Urothelium cell line (cell line): Measurements from ENCODE around the gene PCSK1.

Experiments used
- DNase-seq: peaks from one replicate; pipeline ENCODE4 v3.0.0; 2011; ENCODE audit warnings: low spot score, mixed read lengths
- FAIRE-seq: peaks from 2 replicates; lab custom pipeline; 2011; peaks lifted over from hg19 to GRCh38; lab: Jason Lieb, UNC

PCSK1 gene

GRCh38 chr5:96433066-96433447 is at the start of gene PCSK1:
TSS of gene PCSK1 (minus strand) at chr5:96433248. CDS start at chr5:96433042, 206 bp downstream.
- DNase-seq = no peak
- FAIRE-seq = no peak

DNA sequence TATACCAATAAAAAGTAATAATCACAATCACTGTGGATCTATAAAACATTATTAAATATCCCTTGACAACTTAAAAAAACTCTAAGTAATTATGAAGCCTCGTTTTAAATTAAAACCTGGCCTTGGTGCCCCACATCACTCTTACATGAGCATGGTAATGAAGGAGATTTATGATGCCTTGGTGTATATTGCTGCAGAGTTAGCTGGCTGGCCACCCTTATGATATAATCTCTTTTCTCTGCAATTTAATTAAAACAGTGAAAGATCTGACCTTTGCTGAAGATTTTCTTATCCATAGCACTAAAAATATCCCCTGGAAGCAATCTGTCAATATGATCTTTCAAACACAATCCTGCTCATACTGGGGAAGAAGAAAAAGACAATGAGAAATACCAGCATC is 48.8 kb upstream of the PCSK1 start:
- DNase-seq = no peak
- no peak for FAIRE-seq

DNA sequence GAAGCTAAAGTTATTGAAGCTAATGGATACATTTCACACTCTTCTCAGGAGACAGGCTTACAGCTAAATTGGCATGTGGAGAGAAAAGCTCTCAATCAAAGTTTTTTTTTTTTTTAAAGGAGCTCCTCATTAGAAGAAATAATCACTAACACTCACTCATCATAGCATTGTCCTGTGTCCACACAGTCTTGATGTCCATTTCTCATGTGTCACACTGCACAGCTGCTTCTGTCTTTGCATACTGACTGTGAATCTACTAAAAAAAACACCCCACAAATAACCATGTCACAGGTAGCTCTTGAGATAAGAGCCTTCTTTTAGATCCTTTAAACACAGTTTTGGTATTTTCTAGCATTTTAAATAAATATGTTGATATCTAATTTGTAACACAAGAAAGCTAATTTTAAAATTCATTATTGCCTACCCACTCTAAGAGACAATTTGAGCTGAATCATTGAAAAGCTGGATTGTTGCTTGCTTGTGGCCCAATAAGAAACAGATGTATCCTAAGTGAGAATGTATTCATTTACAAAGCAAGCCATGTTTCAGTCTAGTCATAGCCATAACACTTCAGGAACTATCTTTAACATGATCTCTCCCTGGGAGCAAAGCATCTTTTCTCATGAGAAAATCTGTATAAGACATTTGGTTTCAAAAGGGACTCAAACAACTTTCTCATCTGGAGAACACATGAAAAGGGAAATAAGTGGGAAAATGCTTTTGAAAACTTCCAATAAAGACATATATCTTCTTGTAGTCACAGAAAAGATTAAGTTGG is 48.1 kb upstream of the PCSK1 start:
- DNase-seq = no peak
- FAIRE-seq = no peak

GRCh38 chr5:96478983-96479382 is 45.9 kb upstream of the PCSK1 start:
- FAIRE-seq = no peak

DNA sequence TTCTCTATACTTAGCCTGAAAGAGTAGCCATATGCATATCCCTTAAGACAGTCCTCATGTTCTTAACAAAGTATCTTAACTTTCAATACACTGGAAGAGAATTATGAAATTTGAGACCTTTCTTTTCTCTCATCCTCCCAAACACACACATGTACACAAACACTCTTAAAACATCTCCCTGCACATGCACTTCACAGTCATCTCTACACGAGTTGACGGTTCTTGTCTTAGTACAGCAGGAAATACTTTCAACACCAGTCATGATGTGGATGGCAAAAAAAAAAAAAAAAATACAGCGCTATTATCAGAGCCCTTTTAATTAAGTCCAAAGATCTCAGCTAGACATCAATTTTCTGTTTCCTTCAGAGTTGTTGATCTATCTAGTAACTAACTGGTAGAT is 43.6 kb upstream of the PCSK1 start:
- no peak for FAIRE-seq
- DNase-seq = no peak

More at GRCh38 chr5:96478983-96479382, 45.9 kb upstream of the PCSK1 start:
- DNase-seq = no peak

GRCh38 chr5:96474073-96474472 is 41.0 kb upstream of the PCSK1 start:
- DNase-seq (no peak), FAIRE-seq (no peak)

DNA sequence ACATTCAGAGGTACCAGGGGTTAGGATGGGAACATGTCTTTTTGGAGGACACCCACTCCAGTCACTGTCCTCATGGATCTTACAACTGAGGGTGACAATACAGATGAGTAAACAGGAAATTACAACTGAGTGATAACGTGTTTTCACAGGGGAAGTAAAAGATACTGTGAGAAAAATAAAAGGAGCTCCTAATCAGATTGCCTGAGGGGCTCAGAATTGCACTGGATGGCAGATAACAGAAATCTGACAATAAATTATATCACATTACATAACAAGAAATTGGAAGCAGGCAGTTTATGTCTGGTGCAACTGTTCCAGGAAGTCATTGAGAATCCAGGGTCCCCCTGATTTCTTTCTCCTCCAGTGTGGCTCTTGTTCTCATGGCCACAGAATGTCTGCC is 40.1 kb upstream of the PCSK1 start:
- FAIRE-seq = no peak
- no peak for DNase-seq

- DNase-seq (no peak), FAIRE-seq (no peak)
Observed at GRCh38 chr5:96470785-96471184, 37.7 kb upstream of the PCSK1 start.

GRCh38 chr5:96468956-96469355 is 35.9 kb upstream of the PCSK1 start:
- FAIRE-seq (no peak), DNase-seq (no peak)

DNA sequence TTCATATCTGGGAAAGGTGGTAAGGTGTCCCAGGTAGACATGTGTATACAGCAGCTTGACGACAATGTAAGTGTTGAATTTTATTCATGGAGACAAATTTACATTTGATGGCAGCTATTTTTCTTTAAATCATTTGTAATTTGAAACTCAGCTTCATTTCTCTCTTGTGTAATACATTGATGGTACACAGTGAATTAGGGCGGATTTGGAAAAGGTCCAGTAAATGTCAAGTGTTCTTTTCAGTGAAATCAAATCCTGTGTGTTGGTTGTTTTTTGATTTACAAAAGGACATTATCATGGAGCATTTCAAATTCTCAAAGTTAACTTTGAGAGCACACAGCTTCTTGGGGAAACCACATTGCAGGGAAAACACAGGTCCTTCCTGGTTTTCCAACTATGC is 30.0 kb upstream of the PCSK1 start:
- FAIRE-seq (no peak), DNase-seq (no peak)

- no peak for DNase-seq
- no peak for FAIRE-seq
Observed at GRCh38 chr5:96459313-96460121, 26.5 kb upstream of the PCSK1 start.

DNA sequence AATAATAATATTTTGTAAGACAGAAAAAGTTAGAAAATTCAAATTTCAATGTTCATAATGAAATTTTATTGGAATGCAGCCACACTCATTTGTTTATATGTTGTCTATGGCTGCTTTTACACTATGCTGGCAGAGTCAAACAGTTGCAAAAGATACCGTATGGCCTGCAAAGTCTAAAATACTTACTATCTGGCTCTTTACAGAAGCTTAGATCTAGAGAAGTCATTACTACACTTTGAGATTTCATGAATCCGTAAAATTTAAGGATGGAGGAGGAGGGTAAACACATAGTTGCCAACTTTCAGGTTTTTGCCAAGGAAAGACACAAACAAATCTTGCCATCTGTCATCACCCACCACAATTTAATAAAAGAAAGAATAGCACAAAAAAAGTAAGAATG is 25.1 kb upstream of the PCSK1 start:
- FAIRE-seq (no peak), DNase-seq (no peak)

DNA sequence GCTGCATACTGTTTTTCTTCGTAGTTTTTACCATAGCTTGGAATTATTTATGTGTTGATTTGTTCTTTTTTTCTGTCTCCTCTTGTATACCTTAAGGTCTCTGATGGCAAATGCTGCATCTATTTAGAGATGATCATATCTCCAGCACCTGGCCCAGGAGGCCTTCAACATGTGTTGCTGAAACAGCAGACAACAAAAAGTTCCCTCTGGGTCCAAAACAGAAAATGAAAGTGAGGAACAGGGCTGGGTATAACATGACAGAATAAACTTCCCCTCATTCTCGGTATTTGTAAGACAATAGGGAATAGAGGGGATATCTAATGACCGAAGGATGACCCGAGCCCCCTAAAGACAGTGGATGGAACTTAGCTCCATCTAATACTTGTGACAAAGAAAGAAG is 22.7 kb upstream of the PCSK1 start:
- DNase-seq (no peak), FAIRE-seq (no peak)

- DNase-seq (no peak), FAIRE-seq (no peak)
Observed at GRCh38 chr5:96453394-96453793, 20.3 kb upstream of the PCSK1 start.

- DNase-seq = no peak
- no peak for FAIRE-seq
Observed at GRCh38 chr5:96447949-96448348, 14.9 kb upstream of the PCSK1 start.

DNA sequence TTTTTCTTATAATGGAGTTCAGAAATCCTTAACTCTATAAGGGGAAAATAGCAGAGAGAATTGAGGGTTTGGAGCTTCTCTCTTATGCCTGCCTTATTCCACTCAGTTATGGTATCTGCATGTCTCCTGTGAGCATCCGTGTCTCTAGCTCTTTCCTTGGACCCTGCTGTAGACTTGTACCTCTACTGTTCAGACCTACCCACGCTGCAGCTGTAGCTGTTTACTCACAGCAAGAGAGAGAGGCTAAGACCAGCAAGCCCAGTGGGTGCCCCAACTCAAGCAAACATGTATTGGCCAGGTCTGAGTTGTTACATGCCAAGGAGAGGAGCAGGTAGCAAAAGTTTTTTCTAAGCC is 7.1 kb upstream of the PCSK1 start:
- no peak for FAIRE-seq
- DNase-seq = no peak

DNA sequence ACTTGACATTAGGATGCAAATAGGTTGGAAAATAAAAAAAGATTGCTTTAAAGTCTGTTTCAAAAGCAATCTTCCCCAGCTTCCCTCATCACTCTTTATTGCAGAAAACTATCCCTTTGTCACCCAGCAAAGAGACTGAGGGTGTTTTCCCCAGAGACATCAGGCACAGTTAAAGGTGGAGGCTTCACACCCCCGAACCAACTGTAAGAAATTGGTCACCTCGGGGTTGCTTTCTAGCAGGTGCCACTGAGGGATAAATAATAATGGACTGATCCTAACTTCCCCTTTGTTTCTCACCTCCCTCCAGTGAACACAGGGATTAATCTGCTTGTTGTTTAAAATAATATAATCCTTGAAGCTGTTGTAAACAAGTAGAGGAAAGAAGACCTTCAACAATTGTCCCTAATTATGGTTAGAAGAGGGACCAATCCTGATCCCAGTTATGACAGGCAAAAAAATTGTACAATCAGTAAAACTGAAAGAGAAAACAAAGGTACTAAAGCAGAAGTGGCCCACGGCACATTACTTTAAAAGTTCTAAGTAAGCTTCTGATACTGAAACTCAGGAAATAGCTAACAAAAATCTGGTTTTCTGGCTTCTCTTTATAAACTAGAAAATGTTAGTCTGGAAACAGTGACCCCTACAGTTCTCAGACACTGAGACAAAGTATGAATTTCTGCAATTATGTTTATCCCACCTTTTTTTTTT is 6.6 kb upstream of the PCSK1 start:
- DNase-seq = no peak
- no peak for FAIRE-seq

DNA sequence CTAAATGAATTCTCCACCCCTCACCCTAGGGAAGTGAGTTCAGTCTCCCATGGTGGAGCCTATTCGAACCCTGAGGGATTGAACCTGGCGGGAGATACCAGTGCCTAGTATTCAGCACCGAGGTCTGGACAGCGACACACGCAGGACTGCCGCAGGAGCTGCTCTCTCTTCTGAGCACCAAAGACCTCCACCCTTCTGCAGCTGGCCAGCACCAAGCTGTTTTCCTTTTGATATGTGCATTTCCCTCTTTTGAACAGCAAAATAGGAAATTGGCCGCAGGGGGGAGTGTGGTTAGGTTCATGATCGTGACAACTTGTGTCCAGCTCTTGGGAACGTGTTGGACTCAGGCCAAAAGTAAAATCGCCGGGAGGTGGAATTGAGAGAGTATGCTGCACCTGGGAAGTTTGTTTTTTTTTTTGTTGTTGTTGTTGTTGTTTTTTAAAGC is 1.2 kb upstream of the PCSK1 start:
- DNase-seq (peak; percentile 86), FAIRE-seq (no peak)

DNA sequence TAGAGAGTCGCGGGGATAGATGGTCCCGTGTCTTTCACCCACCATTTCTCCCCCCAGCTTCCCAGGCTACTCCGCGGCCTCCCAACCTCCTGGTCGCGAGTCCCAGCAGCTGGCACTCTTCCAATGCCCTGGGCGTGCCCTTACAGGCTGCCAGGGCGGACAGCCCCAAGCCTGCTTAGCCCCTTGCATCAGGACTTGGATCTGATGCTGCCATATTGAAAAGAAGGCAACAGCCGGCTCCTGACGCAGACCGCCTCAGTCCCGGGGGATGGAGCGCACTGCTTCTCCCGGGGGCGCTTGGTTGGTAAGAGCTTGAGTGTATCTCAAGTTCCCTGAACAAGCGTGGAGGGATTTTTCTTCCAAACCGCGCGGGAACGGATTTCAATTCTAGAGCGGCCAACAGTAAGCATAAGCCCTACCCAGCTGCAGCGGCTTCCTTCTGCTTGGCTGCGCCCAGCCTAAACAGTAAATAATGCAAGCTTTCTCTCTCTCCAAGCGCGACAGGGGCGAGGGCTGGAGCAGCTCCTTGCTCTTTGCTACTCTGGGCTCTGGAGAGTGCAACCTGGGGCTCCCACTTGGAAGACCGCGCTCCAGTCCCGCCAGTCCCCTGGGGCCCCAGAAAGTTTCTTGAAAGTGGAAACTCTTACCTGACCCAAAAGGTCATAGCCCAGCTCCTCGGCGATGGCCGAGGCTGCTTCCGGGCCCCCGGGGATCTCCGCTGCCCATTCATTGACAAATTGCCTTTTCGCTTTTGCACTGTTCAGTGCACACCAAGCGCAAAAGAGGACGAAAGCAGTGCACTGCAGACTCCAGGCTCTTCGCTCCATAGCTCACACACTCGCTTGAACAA is 607 bp downstream of the PCSK1 start:
- DNase-seq (no peak), FAIRE-seq (no peak)

DNA sequence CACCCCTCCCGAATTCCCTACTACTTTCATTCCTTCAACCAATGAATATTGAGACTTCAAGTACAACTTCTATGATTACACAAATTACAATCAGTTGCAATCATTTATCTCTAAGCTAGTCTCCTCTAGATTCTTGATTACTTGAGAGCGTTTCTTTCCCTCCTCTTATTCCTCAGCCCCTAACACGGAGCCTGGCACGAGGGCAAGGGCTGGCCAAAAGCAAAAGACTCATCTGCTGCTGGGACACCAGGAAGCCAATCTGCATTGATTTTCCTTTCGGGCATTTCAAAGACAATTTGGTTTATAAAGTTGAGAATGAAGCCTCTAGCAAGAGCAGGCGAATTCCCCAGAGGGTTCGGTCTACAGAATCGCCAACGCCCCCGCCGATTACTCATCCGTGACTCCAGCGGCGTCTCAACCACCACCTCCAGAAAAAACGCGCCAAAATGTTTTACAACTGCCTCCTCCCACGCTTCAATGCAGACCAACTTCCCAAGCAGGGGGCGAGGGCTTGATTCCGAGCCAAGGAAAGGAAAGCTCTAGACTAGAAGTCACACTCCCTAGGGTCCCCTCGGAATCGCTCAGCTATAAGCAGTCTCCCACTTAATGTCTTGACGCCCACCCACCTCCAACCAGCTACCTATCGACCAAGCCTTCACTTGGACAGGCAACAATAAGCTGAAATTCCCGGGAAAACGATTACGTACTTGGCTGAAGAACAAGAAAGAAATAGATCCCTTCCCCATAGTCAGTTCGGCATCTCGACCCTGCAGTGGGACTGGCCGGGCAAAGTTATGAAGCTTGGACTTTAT is 1.5 kb downstream of the PCSK1 start:
- FAIRE-seq (no peak), DNase-seq (peak; percentile 67)
